Sigmoid colon (tissue), 7 donors: ENCODE measurements around the gene RASAL1. TPM values are rescaled to one million over a fixed set of nuclear protein-coding genes. Genes with fewer than 3 reads are reported as not detected.
A peak's percentile ranks its signal among the peaks of the same experiment; 100 is the strongest.

Source experiments
- DNase-seq: peaks from one replicate; pipeline ENCODE4 v3.0.0-alpha.2; 2019
- H3K27ac ChIP-seq, 4 donors: fragments of 200-600 bp; sonication (generic); one replicate each; pipeline ENCODE4 v1.5.1; 2016 to 2019; ENCODE audit warnings: mild to moderate bottlenecking in 1 of 4
- H3K27me3 ChIP-seq, 3 donors: fragments of 200-600 bp; sonication (generic); one replicate each; pipeline ENCODE4 v1.5.1; 2019; ENCODE audit warnings: mild to moderate bottlenecking in 1 of 3
- H3K36me3 ChIP-seq, 4 donors: fragments of 200-600 bp; sonication (generic); one replicate each; pipeline ENCODE4 v1.5.1; 2016 to 2019
- H3K4me1 ChIP-seq, 4 donors: fragments of 200-600 bp; sonication (generic); one replicate each; pipeline ENCODE4 v1.5.1; 2017 to 2019
- H3K4me3 ChIP-seq, 4 donors: fragments of 200-600 bp; sonication (generic); one replicate each; pipeline ENCODE4 v1.5.1; 2017 to 2019; ENCODE audit warnings: mild to moderate bottlenecking in 2 of 4, moderate library complexity in 1 of 4
- H3K9me3 ChIP-seq, 4 donors: fragments of 200-600 bp in 3 of 4; sonication (generic) in 3 of 4; one replicate each; pipeline versions ENCODE4 v1.5.1 to v1.6.1; 2013 to 2019
- EP300 ChIP-seq, 4 donors: sonication (generic); formaldehyde crosslinking; IDR thresholded peaks; one replicate each; pipeline ENCODE4 v1.6.1; 2017; ENCODE audit warnings: antibody characterized with exemption in 4 of 4
- POLR2A ChIP-seq, 2 donors: fragments of 450-650 bp; IDR thresholded peaks; one replicate each; pipeline ENCODE4 v1.6.1; 2016; ENCODE audit warnings: antibody characterized with exemption in 2 of 2, mild to moderate bottlenecking in 2 of 2, moderate library complexity in 2 of 2
- POLR2AphosphoS5 ChIP-seq, 4 donors: sonication (generic); formaldehyde crosslinking; IDR thresholded peaks; one replicate each; pipeline ENCODE4 v1.6.1; 2017; ENCODE audit warnings: antibody characterized with exemption in 4 of 4
- WGBS, 2 donors: extraction: QIAGEN DNeasy Blood & Tissue Kit; methylation state at CpG; one replicate each; pipeline ENCODE4 v1.1.7; 2013; 5-methylcytosine and 5-hydroxymethylcytosine counted together
- intact Hi-C: fragments of 100-400 bp; cut with DNase I; formaldehyde crosslinking; loops from one replicate; pipeline ENCODE4 v1.15.1; 2023
- polyA plus RNA-seq, 3 donors: library from polyadenylated mRNA; stranded (reverse); fragments of 200-250 nt; gene quantifications; one replicate each; pipeline ENCODE4 v1.2.3, GENCODE V29; 2013
- total RNA-seq, 4 donors: library from RNA; depleted of rRNA; stranded (reverse); fragments of >200 nt; gene quantifications; one replicate each; pipeline ENCODE4 v1.1.0, GENCODE V29; 2016
- TF ChIP-seq, protein P1 (sequence below), 4 experiments: fragments of 450-650 bp in 3 of 4; fragments of 200-600 bp in 1 of 4; IDR thresholded peaks; one replicate each; pipeline ENCODE4 v1.5.1; 2016 to 2019; ENCODE audit warnings: antibody characterized with exemption in 4 of 4, mild to moderate bottlenecking in 3 of 4, moderate library complexity in 2 of 4
- donor health status: healthy with polysubstance abuse.
- donor health status: Bipolar disorder and iron deficiency.
- donor health status: healthy.

Gene RASAL1
- total and polyA plus RNA-seq, 7 donors: under 0.01 to 10.5 (median 3.0) TPM; not detected in 2

DNA sequence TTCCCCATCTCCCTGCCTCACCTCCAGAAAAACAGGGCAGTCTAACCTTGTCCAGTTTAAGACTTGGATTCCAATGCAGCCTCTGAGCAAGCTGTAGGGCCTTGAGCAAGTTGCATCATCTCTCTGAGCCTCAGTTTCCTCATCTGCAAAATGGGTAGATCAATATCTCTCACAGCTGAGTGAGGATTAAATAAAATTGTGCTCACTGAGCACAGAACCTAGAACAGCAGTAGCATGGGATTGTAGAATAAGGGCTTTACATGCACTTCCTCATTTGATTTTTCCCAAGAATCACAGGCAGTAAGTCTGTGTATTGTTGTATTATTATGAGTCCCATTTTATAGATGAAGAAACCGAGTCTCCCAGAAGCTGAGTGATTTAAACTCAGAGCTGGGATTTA is 77.0 kb downstream of the RASAL1 start:
- H3K27me3 ChIP-seq: peaks cover 16 to 68% (median 35%) of the 10 kb centered on the region in 3 donors
- H3K4me1 ChIP-seq: peaks cover 0 to 14% (median 13%) of the 10 kb centered on the region in 4 donors
- intact Hi-C loops: no loop called here
- no peaks in the 10 kb centered on the region for H3K9me3 ChIP-seq
- no peak overlapping the region for H3K27ac ChIP-seq
- DNase-seq: no peak
- no peak overlapping the region for H3K4me3 ChIP-seq
- H3K36me3 ChIP-seq: no peaks in the 10 kb centered on the region
- WGBS, 2 donors: 83 to 94% methylated on average over 1 of the region's 1 CpG
- TF ChIP-seq POLR2AphosphoS5 (IDR thresholded peaks at IDR 0.05): no peak
- TF ChIP-seq, protein P1, sequence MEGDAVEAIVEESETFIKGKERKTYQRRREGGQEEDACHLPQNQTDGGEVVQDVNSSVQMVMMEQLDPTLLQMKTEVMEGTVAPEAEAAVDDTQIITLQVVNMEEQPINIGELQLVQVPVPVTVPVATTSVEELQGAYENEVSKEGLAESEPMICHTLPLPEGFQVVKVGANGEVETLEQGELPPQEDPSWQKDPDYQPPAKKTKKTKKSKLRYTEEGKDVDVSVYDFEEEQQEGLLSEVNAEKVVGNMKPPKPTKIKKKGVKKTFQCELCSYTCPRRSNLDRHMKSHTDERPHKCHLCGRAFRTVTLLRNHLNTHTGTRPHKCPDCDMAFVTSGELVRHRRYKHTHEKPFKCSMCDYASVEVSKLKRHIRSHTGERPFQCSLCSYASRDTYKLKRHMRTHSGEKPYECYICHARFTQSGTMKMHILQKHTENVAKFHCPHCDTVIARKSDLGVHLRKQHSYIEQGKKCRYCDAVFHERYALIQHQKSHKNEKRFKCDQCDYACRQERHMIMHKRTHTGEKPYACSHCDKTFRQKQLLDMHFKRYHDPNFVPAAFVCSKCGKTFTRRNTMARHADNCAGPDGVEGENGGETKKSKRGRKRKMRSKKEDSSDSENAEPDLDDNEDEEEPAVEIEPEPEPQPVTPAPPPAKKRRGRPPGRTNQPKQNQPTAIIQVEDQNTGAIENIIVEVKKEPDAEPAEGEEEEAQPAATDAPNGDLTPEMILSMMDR (IDR thresholded peaks at IDR 0.05): no peak
- no peak for TF ChIP-seq EP300 (IDR thresholded peaks at IDR 0.05)
- no peak for TF ChIP-seq POLR2A (IDR thresholded peaks at IDR 0.05)

DNA sequence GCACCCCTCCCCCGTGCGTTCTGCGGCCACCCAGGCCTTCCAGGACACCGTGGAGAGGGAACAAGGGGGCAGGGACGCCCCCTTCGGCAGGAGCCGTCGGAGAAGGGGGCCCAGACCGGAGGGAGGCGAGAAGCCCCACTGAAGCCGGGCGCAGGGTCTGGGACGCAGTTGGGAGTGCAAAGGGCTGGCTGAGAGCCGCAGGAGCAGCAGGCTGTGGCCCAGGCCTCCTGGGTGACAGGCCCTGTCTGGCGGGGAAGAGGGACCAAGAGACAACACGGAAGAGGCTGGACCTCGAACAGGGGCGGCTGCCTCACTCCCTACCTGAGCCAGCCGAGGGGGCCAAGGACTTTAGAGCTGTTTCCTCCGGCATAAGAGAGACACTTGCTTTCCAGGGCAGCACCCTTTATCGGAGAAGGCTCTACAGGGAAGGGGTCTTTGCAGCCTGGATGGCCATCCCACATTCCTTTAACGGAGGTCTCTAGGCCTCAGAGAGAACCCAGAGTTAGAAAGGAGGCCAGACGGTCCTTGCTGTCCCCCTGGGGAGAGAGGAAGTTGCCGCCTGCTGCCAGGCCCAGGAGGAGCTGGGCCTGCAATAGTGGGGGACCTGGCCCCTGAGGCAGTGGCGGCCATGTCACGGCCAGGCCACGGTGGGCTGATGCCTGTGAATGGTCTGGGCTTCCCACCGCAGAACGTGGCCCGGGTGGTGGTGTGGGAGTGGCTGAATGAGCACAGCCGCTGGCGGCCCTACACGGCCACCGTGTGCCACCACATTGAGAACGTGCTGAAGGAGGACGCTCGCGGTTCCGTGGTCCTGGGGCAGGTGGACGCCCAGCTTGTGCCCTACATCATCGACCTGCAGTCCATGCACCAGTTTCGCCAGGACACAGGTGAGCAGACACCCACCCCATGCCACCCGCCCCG is 77.7 kb downstream of the RASAL1 start:
- 62 to 63% methylated on average over 44 of the region's 44 CpGs for WGBS, 2 donors
- intact Hi-C loops: no loop called here
- Histone ChIP-seq H3K36me3 (no peaks in the 10 kb centered on the region), H3K4me3 (peak overlapping the region in 3 of 4 donors; percentile 34 to 49 (median 48)), H3K4me1 (peaks cover 0 to 14% (median 13%) of the 10 kb centered on the region in 4 donors), H3K27me3 (peaks cover 16 to 69% (median 35%) of the 10 kb centered on the region in 3 donors), H3K9me3 (no peaks in the 10 kb centered on the region), H3K27ac (no peak overlapping the region)
- TF ChIP-seq, protein P1 (IDR thresholded peaks at IDR 0.05): no peak
- TF ChIP-seq EP300 (IDR thresholded peaks at IDR 0.05) (no peak), POLR2A (IDR thresholded peaks at IDR 0.05) (no peak)
- no peak for DNase-seq

DNA sequence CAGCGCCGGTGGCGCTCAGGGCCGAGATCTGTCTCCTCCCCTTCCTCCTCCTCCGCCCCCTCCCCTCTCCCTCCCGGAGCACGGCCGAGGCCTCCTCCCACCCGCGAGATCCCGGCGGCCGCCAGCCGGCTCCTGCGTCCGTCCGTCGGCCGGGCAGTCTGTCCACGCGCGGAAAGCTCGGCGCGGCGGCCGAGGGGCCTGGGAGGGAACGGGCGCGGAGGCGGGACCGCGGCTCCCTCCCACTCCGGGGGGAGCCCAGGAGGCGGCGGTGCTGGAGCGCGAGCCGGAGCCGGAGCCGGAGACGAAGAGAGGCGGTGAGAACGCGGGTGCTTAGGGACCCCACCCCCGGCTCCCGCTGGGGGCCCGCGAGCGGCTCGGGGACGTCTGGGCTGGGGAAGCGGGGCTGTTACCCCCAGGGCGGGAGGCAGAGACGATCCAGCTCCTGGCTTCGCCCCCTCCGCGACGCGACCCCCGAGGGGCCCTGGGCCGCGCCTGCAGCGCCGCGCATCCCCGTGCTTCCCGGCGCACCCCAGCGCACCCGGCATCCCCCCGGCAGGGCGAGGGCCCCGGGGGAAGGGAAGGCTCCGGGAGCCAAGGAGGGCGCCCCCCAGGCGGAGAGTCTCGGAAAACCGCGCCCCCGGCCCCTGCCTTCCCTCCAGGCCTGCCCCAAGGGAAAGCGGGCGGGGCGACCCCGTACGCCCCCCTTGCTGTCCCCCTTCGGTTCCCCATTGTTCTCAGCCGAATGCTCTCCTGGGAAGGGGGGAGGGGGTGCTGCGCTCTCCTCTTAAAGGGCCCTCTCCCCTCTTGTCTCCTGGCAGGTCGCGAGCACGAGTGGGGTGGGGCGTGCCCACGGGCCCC is 78.7 kb downstream of the RASAL1 start, which contains the start of gene DTX1:
Gene DTX1 (plus strand): TSS at position 100 of the 858 bp plus-strand sequence. CDS start 1,463 bp downstream, outside the sequence.
- DNase-seq: no peak
- H3K4me1 ChIP-seq: peaks cover 0 to 14% (median 13%) of the 10 kb centered on the region in 4 donors
- no peak within 1 kb of the TSS for H3K27ac ChIP-seq
- intact Hi-C loops: no loop called here
- peak within 1 kb of the TSS; percentile 3 to 49 (median 41) for H3K4me3 ChIP-seq
- H3K9me3 ChIP-seq: no peaks in the 10 kb centered on the region
- peaks cover 16 to 63% (median 35%) of the 10 kb centered on the region in 3 donors for H3K27me3 ChIP-seq
- no peaks in the 10 kb centered on the region for H3K36me3 ChIP-seq
- WGBS, 2 donors: 1 to 4% methylated on average over 94 of the region's 94 CpGs
- TF ChIP-seq, protein P1 (IDR thresholded peaks at IDR 0.05): no peak
- TF ChIP-seq POLR2A (IDR thresholded peaks at IDR 0.05): no peak
- TF ChIP-seq EP300 (IDR thresholded peaks at IDR 0.05): no peak
- TF ChIP-seq POLR2AphosphoS5 (IDR thresholded peaks at IDR 0.05): no peak

DNA sequence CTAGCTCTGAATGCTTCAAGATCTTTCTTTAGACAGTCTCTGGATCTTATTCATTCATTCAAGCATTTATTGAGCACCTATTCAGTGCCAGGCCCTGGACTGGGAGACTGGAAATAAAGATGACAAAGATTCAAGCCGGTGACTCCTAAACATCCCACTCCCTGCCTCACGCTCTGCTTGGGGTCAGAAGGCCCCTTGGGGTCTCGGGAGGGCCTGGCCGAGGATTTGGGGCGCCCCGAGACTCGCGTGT is 79.3 kb downstream of the RASAL1 start:
- TF ChIP-seq, protein P1 (IDR thresholded peaks at IDR 0.05): no peak
- TF ChIP-seq EP300 (IDR thresholded peaks at IDR 0.05) (no peak), POLR2AphosphoS5 (IDR thresholded peaks at IDR 0.05) (no peak), POLR2A (IDR thresholded peaks at IDR 0.05) (no peak)
- Histone ChIP-seq H3K4me3 (peak overlapping the region in 3 of 4 donors; percentile 34 to 49 (median 48)), H3K36me3 (no peaks in the 10 kb centered on the region), H3K27me3 (peaks cover 16 to 59% (median 35%) of the 10 kb centered on the region in 3 donors), H3K9me3 (no peaks in the 10 kb centered on the region), H3K4me1 (peaks cover 0 to 14% (median 13%) of the 10 kb centered on the region in 4 donors), H3K27ac (no peak overlapping the region)
- 8 to 16% methylated on average over 8 of the region's 8 CpGs for WGBS, 2 donors
- no peak for DNase-seq
- intact Hi-C loops: no loop called here
